Measurements from ENCODE around the gene SGMS1.
"Not testable (repeated sequence)": the region's sequence is repeated elsewhere in the genome, so short reads cannot be mapped to it uniquely, and the experiment has no call there.

The SGMS1 gene

DNA sequence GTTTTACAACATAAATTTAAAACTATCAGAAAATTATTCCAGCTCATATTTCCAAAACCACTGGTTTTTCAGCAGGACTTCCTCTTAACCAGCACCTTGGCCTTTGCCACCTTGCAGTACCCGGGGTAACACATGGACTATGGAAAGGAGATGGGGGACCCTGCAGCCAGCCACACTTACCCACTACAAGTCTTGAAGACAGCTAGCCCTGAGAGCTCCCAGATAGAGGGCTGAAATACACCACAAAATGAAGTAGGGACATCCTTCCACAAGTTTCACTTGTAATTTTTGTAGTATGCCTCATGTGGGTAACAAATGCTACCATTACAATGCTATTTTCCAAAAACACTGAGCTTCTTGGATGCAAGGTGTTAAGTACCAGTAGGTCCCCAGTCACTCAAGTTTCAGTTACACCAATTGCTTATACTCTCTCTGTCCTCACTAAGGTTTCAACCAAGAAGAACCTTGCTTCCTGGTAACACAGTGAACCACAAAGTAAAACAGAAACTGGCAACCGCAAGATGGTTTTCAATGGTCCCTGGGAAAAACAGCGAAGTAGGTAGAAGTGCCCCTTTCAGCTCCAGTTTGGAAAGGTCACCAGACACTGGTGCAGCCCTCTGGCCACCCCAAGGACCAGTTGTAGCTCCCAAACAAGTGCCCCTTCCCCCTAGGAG, 110.9 kb downstream of the SGMS1 start:
- H3K36me3 ChIP-seq (ENCODE audit: control insufficient read depth, insufficient read depth, low read length): no peaks in the 10 kb centered on the region
- H3K27me3 ChIP-seq (ENCODE audit: control insufficient read depth, insufficient read depth, low read length): no peaks in the 10 kb centered on the region
- H3K27ac ChIP-seq (ENCODE audit: low read depth, low read length): no peak overlapping the region
- H3K9me3 ChIP-seq (ENCODE audit: control insufficient read depth, insufficient read depth, low read length): no peaks in the 10 kb centered on the region
- H3K9ac ChIP-seq (ENCODE audit: low read depth, low read length): no peak overlapping the region
- H3K4me3 ChIP-seq (ENCODE audit: low read depth, low read length): no peak overlapping the region
- 0 out of 2 replicates have a peak, but pooled peaks cover 4% of the 10 kb centered on the region for H3K4me1 ChIP-seq (ENCODE audit: control insufficient read depth, insufficient read depth, low read length)

DNA sequence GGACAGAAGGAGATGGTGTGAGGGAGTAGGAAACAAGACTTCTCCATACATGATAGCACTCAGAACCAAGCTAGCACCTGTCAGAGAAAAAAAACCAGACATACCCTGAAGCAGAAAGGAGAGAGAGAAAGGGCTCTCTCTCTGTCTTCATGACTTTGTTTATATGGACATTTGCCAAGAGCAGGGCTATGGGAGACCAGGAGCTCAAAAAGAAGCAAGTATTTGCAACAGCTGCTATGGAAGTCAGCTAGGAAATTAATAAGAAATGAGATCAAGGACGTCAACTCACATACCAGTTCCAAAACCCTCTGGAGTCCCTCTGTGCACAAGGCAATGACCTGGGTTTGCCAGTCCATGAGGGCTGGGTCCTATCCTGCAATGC, 111.6 kb downstream of the SGMS1 start:
- no peak overlapping the region for H3K9ac ChIP-seq (ENCODE audit: low read depth, low read length)
- H3K9me3 ChIP-seq (ENCODE audit: control insufficient read depth, insufficient read depth, low read length): no peaks in the 10 kb centered on the region
- H3K36me3 ChIP-seq (ENCODE audit: control insufficient read depth, insufficient read depth, low read length): no peaks in the 10 kb centered on the region
- no peak overlapping the region for H3K4me3 ChIP-seq (ENCODE audit: low read depth, low read length)
- H3K4me1 ChIP-seq (ENCODE audit: control insufficient read depth, insufficient read depth, low read length): peaks cover 9% of the 10 kb centered on the region
- H3K27me3 ChIP-seq (ENCODE audit: control insufficient read depth, insufficient read depth, low read length): no peaks in the 10 kb centered on the region
- no peak overlapping the region for H3K27ac ChIP-seq (ENCODE audit: low read depth, low read length)

DNA sequence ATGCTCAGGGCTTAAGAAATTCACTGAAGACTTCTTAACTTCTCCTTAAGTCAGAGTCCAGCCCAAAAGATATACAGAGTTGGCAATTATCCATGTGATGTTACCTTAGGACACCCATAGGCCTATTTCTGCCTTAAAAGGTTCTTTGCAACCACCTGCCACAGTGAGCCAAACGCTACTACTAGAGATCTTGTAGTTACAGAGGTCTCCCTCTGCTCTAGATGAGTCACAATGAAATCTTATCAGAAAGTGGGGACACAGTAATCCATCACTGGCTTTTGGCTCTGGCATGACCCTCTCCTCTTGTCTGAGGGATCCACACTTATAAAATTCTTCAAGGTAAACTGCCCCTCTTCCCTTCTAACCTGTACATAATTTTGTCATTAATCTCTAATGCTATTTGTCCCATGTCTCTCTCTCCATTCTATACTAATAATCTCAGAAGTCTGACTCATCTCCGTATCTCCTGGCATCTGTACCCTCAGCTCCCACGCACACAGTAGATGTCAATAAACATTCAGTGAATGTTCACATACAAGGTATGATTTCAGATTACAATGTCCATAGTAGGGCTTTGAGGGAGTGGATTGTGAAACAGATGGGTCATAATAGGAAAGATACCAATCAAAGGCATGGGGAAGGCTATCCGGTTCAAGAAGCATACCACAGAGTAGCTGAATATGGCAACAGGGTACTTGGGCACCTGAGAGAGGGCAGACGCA, 112.1 kb downstream of the SGMS1 start:
- Histone ChIP-seq H3K4me3 (ENCODE audit: low read depth, low read length) (no peak overlapping the region), H3K36me3 (ENCODE audit: control insufficient read depth, insufficient read depth, low read length) (no peaks in the 10 kb centered on the region), H3K9ac (ENCODE audit: low read depth, low read length) (no peak overlapping the region), H3K27ac (ENCODE audit: low read depth, low read length) (no peak overlapping the region), H3K27me3 (ENCODE audit: control insufficient read depth, insufficient read depth, low read length) (no peaks in the 10 kb centered on the region), H3K4me1 (ENCODE audit: control insufficient read depth, insufficient read depth, low read length) (peaks cover 14% of the 10 kb centered on the region), H3K9me3 (ENCODE audit: control insufficient read depth, insufficient read depth, low read length) (no peaks in the 10 kb centered on the region)

DNA sequence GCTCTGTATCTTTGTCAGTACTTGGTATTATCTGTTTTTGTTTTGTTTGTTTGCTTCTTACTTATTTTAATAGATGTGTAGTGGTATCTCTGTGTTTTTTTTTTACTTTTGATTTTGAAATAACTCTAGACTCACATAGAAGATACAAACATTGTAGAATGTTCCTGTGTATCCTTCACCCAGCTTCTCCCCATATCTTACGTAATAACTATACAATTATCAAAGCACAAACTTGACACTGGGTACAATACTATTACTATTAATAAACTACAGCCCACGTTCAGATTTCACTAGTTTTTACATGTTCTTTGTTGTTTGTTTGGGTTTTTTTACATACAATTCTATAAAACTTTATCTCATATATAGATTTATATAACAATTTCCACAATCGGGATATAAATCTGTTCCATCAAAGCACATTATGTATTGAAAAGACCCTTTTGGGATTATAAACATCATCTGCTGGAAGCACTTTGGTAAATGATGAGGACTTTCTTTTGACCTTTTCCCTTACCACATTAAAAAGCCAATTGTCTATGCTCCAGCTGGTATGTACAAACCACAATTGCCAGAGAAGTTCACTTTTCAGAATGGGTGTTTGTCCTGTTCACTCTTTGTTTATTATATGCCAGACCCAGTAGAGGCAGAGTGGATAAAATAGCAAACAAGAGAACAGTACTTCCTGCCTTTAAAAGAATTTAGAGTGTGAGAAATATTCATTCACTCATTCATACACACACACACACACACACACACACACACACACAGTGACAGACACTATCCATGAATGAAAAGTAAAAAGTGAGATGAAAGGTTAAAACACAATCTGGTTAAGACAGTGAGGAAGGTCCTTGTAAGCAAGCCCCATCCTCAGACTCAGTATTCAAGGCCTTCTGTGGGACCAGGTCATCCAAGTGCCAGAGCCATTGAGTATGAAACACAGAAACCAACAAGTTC, 113.0 kb downstream of the SGMS1 start:
- no peaks in the 10 kb centered on the region for H3K9me3 ChIP-seq (ENCODE audit: control insufficient read depth, insufficient read depth, low read length)
- no peaks in the 10 kb centered on the region for H3K27me3 ChIP-seq (ENCODE audit: control insufficient read depth, insufficient read depth, low read length)
- H3K27ac ChIP-seq (ENCODE audit: low read depth, low read length): no peak overlapping the region
- H3K4me3 ChIP-seq (ENCODE audit: low read depth, low read length): no peak overlapping the region
- H3K9ac ChIP-seq (ENCODE audit: low read depth, low read length): no peak overlapping the region
- H3K4me1 ChIP-seq (ENCODE audit: control insufficient read depth, insufficient read depth, low read length): peaks cover 22% of the 10 kb centered on the region
- no peaks in the 10 kb centered on the region for H3K36me3 ChIP-seq (ENCODE audit: control insufficient read depth, insufficient read depth, low read length)

DNA sequence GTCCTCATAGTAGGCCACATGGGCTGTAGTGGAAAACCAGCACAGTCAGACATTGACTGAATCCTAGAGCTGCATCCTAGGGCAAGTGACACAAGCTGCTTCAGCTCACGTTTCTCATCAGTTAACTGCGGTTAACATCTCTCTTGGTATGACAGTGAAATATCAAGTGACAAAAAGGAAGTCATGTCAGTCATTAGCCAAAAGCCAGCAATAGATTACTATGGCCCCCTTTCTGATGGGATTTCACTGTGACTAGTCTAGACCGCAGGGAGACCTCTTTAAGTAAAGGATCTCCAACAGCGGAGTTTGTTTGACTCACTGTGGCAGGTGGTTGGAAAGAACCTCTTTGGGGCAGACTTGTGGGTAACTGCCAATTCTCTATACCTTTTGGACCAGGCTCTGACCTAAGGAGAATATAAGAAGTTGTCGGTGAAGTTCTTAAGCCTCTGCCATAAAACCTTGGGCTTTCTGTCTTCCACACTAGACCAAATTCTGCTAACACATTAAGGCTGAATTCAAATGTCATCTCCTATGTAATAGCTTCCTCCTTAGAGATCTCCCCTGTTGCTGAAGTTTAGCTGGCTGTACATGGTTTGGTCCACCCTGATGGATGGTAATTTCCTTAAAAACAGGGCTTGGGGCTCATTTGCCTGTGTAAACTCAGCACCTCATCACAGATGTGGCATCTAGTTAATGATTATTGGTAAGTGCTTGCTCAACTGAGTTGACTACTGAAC, 115.3 kb downstream of the SGMS1 start:
- Histone ChIP-seq H3K27ac (ENCODE audit: low read depth, low read length) (no peak overlapping the region), H3K9ac (ENCODE audit: low read depth, low read length) (no peak overlapping the region), H3K4me1 (ENCODE audit: control insufficient read depth, insufficient read depth, low read length) (peaks cover 32% of the 10 kb centered on the region), H3K4me3 (ENCODE audit: low read depth, low read length) (no peak overlapping the region), H3K9me3 (ENCODE audit: control insufficient read depth, insufficient read depth, low read length) (no peaks in the 10 kb centered on the region), H3K36me3 (ENCODE audit: control insufficient read depth, insufficient read depth, low read length) (no peaks in the 10 kb centered on the region), H3K27me3 (ENCODE audit: control insufficient read depth, insufficient read depth, low read length) (no peaks in the 10 kb centered on the region)

DNA sequence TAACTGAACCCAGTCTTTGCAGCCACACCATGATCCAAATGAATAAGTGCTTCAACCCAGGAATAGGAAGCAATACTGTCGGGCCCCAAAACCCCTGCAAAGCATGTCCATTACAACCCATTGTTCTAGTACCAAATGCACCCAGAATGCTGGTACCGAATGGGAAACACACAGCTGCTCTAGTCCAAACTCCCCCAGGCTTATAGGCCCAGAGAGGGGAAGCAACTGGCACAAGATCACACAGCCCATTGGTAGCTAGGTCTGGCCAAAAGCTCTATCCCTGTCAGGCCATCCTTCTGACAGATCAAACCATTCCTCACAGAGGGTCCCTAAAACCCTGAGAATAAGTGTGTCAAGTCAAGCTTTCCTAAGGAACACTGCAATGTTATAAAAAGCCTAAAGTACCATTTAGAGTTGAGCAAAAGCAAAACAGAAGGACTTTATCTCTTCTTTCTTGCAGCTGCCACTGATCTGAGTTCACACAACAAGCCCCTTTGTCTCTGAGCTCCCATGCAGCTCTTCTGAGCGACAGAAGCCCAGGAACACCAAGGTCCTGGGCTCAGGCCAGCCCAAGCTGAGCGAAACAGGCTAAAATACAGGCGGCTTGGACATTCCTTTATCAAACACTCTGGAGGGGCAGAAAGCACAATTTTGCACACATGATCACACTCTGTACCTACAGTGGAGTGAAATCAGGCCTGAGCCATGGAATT, 116.7 kb downstream of the SGMS1 start:
- Histone ChIP-seq H3K27ac (ENCODE audit: low read depth, low read length) (no peak overlapping the region), H3K27me3 (ENCODE audit: control insufficient read depth, insufficient read depth, low read length) (no peaks in the 10 kb centered on the region), H3K9me3 (ENCODE audit: control insufficient read depth, insufficient read depth, low read length) (no peaks in the 10 kb centered on the region), H3K4me3 (ENCODE audit: low read depth, low read length) (no peak overlapping the region), H3K9ac (ENCODE audit: low read depth, low read length) (no peak overlapping the region), H3K4me1 (ENCODE audit: control insufficient read depth, insufficient read depth, low read length) (peaks cover 46% of the 10 kb centered on the region), H3K36me3 (ENCODE audit: control insufficient read depth, insufficient read depth, low read length) (no peaks in the 10 kb centered on the region)

DNA sequence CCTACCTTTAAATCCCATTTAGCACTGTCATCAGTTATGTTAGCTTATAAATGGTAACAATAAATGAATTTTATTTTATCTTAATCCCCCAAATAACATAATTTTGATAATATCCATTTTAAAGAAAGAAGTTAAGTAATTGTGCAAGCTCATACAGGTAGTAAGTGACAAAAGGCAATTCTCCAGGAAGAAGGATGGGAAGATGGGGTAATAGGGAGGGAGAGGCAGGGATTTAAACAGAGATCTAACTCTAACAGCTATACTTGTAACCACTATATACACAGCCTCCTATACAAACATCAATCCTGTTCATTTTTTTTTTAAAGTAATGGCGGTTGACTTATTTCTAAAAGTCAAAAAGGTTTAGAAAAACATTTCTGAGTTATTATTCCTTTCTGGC, 119.4 kb downstream of the SGMS1 start:
- peaks cover 53% of the 10 kb centered on the region for H3K4me1 ChIP-seq (ENCODE audit: control insufficient read depth, insufficient read depth, low read length)
- no peak overlapping the region for H3K4me3 ChIP-seq (ENCODE audit: low read depth, low read length)
- no peaks in the 10 kb centered on the region for H3K36me3 ChIP-seq (ENCODE audit: control insufficient read depth, insufficient read depth, low read length)
- no peaks in the 10 kb centered on the region for H3K9me3 ChIP-seq (ENCODE audit: control insufficient read depth, insufficient read depth, low read length)
- no peak overlapping the region for H3K9ac ChIP-seq (ENCODE audit: low read depth, low read length)
- H3K27me3 ChIP-seq (ENCODE audit: control insufficient read depth, insufficient read depth, low read length): no peaks in the 10 kb centered on the region
- H3K27ac ChIP-seq (ENCODE audit: low read depth, low read length): no peak overlapping the region

DNA sequence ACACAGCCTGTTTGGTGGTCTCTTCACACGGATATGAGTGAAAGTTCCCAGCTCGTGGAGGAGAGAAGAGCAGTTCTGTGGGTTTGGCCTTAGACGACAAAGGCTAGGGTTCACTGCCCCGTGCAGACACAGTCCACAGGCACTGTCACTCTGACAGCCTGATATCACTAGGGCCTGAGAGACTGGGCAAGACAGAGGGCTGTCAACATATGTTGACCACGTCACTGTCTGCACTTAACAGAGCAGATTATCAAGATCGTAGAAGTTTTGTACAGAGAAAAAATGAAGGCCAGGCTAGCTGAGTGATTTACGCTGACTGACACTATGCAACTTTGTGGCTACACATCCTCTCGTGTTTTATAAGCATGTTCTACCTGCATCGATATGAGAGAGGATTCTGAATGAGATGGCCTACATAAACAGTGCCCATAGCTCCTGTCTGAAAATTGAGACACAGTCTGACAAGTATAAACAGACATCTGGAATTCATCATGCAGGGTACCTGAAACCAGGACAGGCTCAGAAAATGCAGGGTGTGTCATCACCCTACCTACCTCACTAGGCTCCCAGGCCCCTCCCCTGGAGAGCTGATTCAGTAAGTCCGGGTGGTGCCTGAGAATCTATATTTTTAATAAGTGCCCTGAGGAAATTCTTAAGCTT, 120.0 kb downstream of the SGMS1 start:
- Histone ChIP-seq H3K4me1 (ENCODE audit: control insufficient read depth, insufficient read depth, low read length) (peaks cover 53% of the 10 kb centered on the region), H3K9me3 (ENCODE audit: control insufficient read depth, insufficient read depth, low read length) (no peaks in the 10 kb centered on the region), H3K9ac (ENCODE audit: low read depth, low read length) (no peak overlapping the region), H3K27ac (ENCODE audit: low read depth, low read length) (no peak overlapping the region), H3K27me3 (ENCODE audit: control insufficient read depth, insufficient read depth, low read length) (no peaks in the 10 kb centered on the region), H3K36me3 (ENCODE audit: control insufficient read depth, insufficient read depth, low read length) (no peaks in the 10 kb centered on the region), H3K4me3 (ENCODE audit: low read depth, low read length) (no peak overlapping the region)

DNA sequence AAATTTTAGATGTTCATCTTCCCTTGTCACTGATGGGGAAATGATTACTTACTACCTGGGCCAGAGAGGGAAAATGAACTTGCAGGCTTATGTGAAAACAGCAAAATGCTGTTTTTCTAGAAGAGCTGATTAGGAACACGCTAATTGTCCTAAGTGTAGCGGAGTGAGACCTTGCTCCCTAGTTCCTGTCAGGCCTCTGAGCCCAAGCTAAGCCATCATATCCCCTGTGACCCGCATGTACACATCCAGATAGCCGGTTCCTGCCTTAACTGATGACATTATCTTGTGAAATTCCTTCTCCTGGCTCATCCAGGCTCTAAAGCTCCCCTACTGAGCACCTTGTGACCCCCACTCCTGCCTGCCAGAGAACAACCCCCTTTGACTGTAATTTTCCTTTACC, 120.6 kb downstream of the SGMS1 start:
- H3K9ac ChIP-seq (ENCODE audit: low read depth, low read length); H3K27me3 ChIP-seq (ENCODE audit: control insufficient read depth, insufficient read depth, low read length); H3K36me3 ChIP-seq (ENCODE audit: control insufficient read depth, insufficient read depth, low read length); H3K27ac ChIP-seq (ENCODE audit: low read depth, low read length); H3K4me3 ChIP-seq (ENCODE audit: low read depth, low read length); H3K9me3 ChIP-seq (ENCODE audit: control insufficient read depth, insufficient read depth, low read length): not testable (repeated sequence)
- peaks cover 49% of the 10 kb centered on the region for H3K4me1 ChIP-seq (ENCODE audit: control insufficient read depth, insufficient read depth, low read length)
